HCT116 (cell line): Measurements from ENCODE around the gene TRAK1. TPM values are rescaled to one million over a fixed set of nuclear protein-coding genes. Genes with fewer than 3 reads are reported as not detected.

Experiments used
- ATAC-seq: fragments of 200-7000 bp; cut with Tn5 transposase; 2 replicates; pipeline ENCODE4 v1.9.1; 2020; ENCODE audit warnings: mild to moderate bottlenecking, moderate library complexity
- BruUV-seq: library from RNA; stranded (reverse); fragments of 400-500 nt; replicated peaks from 2 replicates; lab custom pipeline; 2021; lab: Mats Ljungman, UMichigan
- CTCF ChIA-PET: fragments of 300-600 bp; sonication (Branson Sonifier 250); formaldehyde crosslinking; loops from one replicate; lab custom pipeline; 2021; ENCODE audit warnings: antibody characterized with exemption; lab: Charles Lee
- POLR2A ChIA-PET: fragments of 300-600, 350-600 bp; sonication (Branson Sonifier 250); formaldehyde crosslinking; loops from one replicate; lab custom pipeline; 2021; ENCODE audit warnings: antibody characterized with exemption; lab: Charles Lee
- RAD21 ChIA-PET, 2 experiments: fragments of 300-600 bp; sonication (Branson Sonifier 250); formaldehyde crosslinking; loops; one replicate each; lab custom pipeline; 2023; ENCODE audit warnings: low total read pairs in 2 of 2; ENCODE audit not compliant: uncharacterized antibody in 2 of 2, unreplicated experiment in 2 of 2, low non-redundant PET in 1 of 2; lab: Charles Lee
- DNase-seq: peaks from one replicate; pipeline ENCODE4 v3.0.0-alpha.2; 2010; ENCODE audit warnings: low read depth, low spot score
- H2AFZ ChIP-seq: fragments of 200-600 bp; shearing (Covaris generic), sonication (generic); 2 replicates; pipeline ENCODE4 v1.6.1; 2017; ENCODE audit warnings: low read depth, mixed run types, mixed read lengths, antibody characterized with exemption, low read length; ENCODE audit not compliant: poor library complexity, severe bottlenecking
- H3K27ac ChIP-seq: 2 replicates; pipeline ENCODE4 v1.5.1; 2012; ENCODE audit warnings: low read depth, low read length
- H3K27me3 ChIP-seq: fragments of 200-600 bp; sonication (generic); 2 replicates; pipeline ENCODE4 v1.6.1; 2016; ENCODE audit warnings: mixed run types, low read length, mixed read lengths; ENCODE audit not compliant: insufficient read depth
- H3K36me3 ChIP-seq, 2 experiments: fragments of 200-500 bp in 1 of 2; fragments of 200-600 bp in 1 of 2; sonication (Bioruptor generic) in 1 of 2; sonication (generic) in 1 of 2; 2 replicates each; pipeline versions ENCODE4 v1.5.1 to v1.6.1; 2014 to 2016; ENCODE audit warnings: low read length in 2 of 2, inconsistent platforms in 1 of 2, mixed read lengths in 1 of 2, mixed run types in 1 of 2; ENCODE audit not compliant: insufficient read depth in 2 of 2, control insufficient read depth in 1 of 2
- H3K4me1 ChIP-seq, 2 experiments: fragments of 200-600 bp in 1 of 2; sonication (generic) in 1 of 2; 2 replicates each; pipeline versions ENCODE4 v1.5.1 to v1.6.1; 2012 to 2017; ENCODE audit warnings: low read length in 2 of 2, inconsistent platforms in 1 of 2, mild to moderate bottlenecking in 1 of 2, mixed read lengths in 1 of 2, mixed run types in 1 of 2, moderate library complexity in 1 of 2; ENCODE audit not compliant: insufficient read depth in 2 of 2, control insufficient read depth in 1 of 2
- H3K4me2 ChIP-seq: fragments of 200-600 bp; sonication (generic); 2 replicates; pipeline ENCODE4 v1.6.1; 2017; ENCODE audit warnings: mixed run types, low read length, mixed read lengths
- H3K4me3 ChIP-seq, 2 experiments: fragments of 200-600 bp in 1 of 2; sonication (generic) in 1 of 2; replicated peaks in 1 of 2; 2 replicates each; pipeline ENCODE4 v1.5.1; 2011 to 2016; ENCODE audit warnings: low read length in 2 of 2, control low read depth in 1 of 2, low read depth in 1 of 2, mild to moderate bottlenecking in 1 of 2, mixed read lengths in 1 of 2, mixed run types in 1 of 2
- H3K79me2 ChIP-seq: fragments of 200-600 bp; sonication (generic); 2 replicates; pipeline ENCODE4 v1.6.1; 2017; ENCODE audit warnings: mild to moderate bottlenecking, mixed run types, low read length, moderate library complexity, mixed read lengths; ENCODE audit not compliant: insufficient read depth
- H3K9ac ChIP-seq: fragments of 200-600 bp; sonication (generic); 2 replicates; pipeline ENCODE4 v1.6.1; 2016; ENCODE audit warnings: low read length, mixed read lengths
- H3K9me2 ChIP-seq: fragments of 200-600 bp; sonication (generic), shearing (Covaris generic); 2 replicates; pipeline ENCODE4 v1.6.1; 2017; ENCODE audit warnings: mixed run types, mild to moderate bottlenecking, moderate library complexity; ENCODE audit not compliant: insufficient read depth
- H3K9me3 ChIP-seq, 2 experiments: fragments of 200-500 bp in 1 of 2; fragments of 200-600 bp in 1 of 2; sonication (Bioruptor generic) in 1 of 2; sonication (generic) in 1 of 2; 2 replicates each; pipeline ENCODE4 v1.6.1; 2014 to 2017; ENCODE audit warnings: low read length in 2 of 2, mixed read lengths in 2 of 2, inconsistent platforms in 1 of 2, low read depth in 1 of 2, mild to moderate bottlenecking in 1 of 2, mixed run types in 1 of 2, moderate library complexity in 1 of 2; ENCODE audit not compliant: control insufficient read depth in 1 of 2, insufficient read depth in 1 of 2
- H4K20me1 ChIP-seq: fragments of 200-600 bp; sonication (generic), shearing (Covaris generic); 2 replicates; pipeline ENCODE4 v1.6.1; 2017; ENCODE audit warnings: mixed run types, mild to moderate bottlenecking, moderate library complexity; ENCODE audit not compliant: insufficient read depth
- CBX3 ChIP-seq: IDR thresholded peaks from 2 replicates; pipeline ENCODE4 v1.6.1; 2012; ENCODE audit warnings: low read depth
- CEBPB ChIP-seq: IDR thresholded peaks from 2 replicates; pipeline ENCODE4 v1.6.1; 2012; ENCODE audit warnings: low read depth
- CTCF ChIP-seq, 3 experiments: fragments of 200-600 bp in 1 of 3; sonication (generic) in 1 of 3; IDR thresholded peaks in 2 of 3; conservative IDR thresholded peaks in 1 of 3; 2 replicates each; pipeline ENCODE4 v1.5.1; 2012 to 2017; ENCODE audit warnings: low read depth in 2 of 3, low read length in 2 of 3, antibody characterized with exemption in 1 of 3, borderline replicate concordance in 1 of 3, control low read depth in 1 of 3, mild to moderate bottlenecking in 1 of 3, mixed read lengths in 1 of 3, mixed run types in 1 of 3, moderate library complexity in 1 of 3; ENCODE audit not compliant: insufficient read depth in 1 of 3
- EGR1 ChIP-seq: IDR thresholded peaks from 2 replicates; pipeline ENCODE4 v1.6.1; 2012; ENCODE audit warnings: low read depth
- ELF1 ChIP-seq: IDR thresholded peaks from 2 replicates; pipeline ENCODE4 v1.6.1; 2012; ENCODE audit warnings: low read depth, borderline replicate concordance
- EZH2phosphoT487 ChIP-seq: fragments of 200-600 bp; IDR thresholded peaks from 2 replicates; pipeline ENCODE4 v1.6.1; 2018; ENCODE audit warnings: antibody characterized with exemption, borderline replicate concordance
- FOSL1 ChIP-seq: IDR thresholded peaks from 2 replicates; pipeline ENCODE4 v1.6.1; 2012; ENCODE audit warnings: low read depth
- JUND ChIP-seq: IDR thresholded peaks from 2 replicates; pipeline ENCODE4 v1.6.1; 2012
- MAX ChIP-seq: IDR thresholded peaks from 2 replicates; pipeline ENCODE4 v1.6.1; 2012
- POLR2A ChIP-seq: IDR thresholded peaks from 2 replicates; pipeline ENCODE4 v1.7.0; 2011; ENCODE audit warnings: borderline replicate concordance; ENCODE audit not compliant: insufficient read depth, insufficient read length; ENCODE audit errors: extremely low read depth
- POLR2AphosphoS5 ChIP-seq: IDR thresholded peaks from 2 replicates; pipeline ENCODE4 v1.6.1; 2011; ENCODE audit warnings: mild to moderate bottlenecking, low read depth, low read length, moderate library complexity
- SP1 ChIP-seq: IDR thresholded peaks from 2 replicates; pipeline ENCODE4 v1.6.1; 2012; ENCODE audit warnings: low read depth
- TCF7L2 ChIP-seq: IDR thresholded peaks from 2 replicates; pipeline ENCODE4 v1.7.0; 2011; ENCODE audit warnings: borderline replicate concordance, inconsistent platforms; ENCODE audit not compliant: insufficient read depth, insufficient read length; ENCODE audit errors: extremely low read depth
- YY1 ChIP-seq: IDR thresholded peaks from 2 replicates; pipeline ENCODE4 v1.6.1; 2011; ENCODE audit warnings: low read length, low read depth, moderate library complexity, mild to moderate bottlenecking; ENCODE audit not compliant: insufficient replicate concordance; ENCODE audit errors: extremely low read depth
- ZBTB33 ChIP-seq: IDR thresholded peaks from 2 replicates; pipeline ENCODE4 v1.6.1; 2011; ENCODE audit warnings: mild to moderate bottlenecking, low read length, moderate library complexity; ENCODE audit not compliant: insufficient replicate concordance; ENCODE audit errors: extremely low read depth
- ZFX ChIP-seq: fragments of 450-650 bp; IDR thresholded peaks from 2 replicates; pipeline ENCODE4 v1.6.1; 2017
- ZNF274 ChIP-seq: fragments of 200-500 bp; sonication (Bioruptor generic); IDR thresholded peaks from 2 replicates; pipeline ENCODE4 v1.6.1; 2014; ENCODE audit warnings: mild to moderate bottlenecking, low read depth, low read length, inconsistent platforms
- intact Hi-C: fragments of 100-400 bp; cut with micrococcal nuclease; formaldehyde crosslinking; loops from 2 replicates; pipeline ENCODE4 v1.10.0; 2022
- total RNA-seq: library from RNA; stranded (reverse); gene quantifications from one replicate; pipeline ENCODE4 v1.2.1, GENCODE V29; 2021; ENCODE audit not compliant: unreplicated experiment
- TF ChIP-seq, protein P1 (sequence below): IDR thresholded peaks from 2 replicates; pipeline ENCODE4 v1.6.1; 2012; ENCODE audit warnings: low read depth

Gene TRAK1
- total RNA-seq, 1 experiment from 2014 or later, result 25.9 TPM

DNA sequence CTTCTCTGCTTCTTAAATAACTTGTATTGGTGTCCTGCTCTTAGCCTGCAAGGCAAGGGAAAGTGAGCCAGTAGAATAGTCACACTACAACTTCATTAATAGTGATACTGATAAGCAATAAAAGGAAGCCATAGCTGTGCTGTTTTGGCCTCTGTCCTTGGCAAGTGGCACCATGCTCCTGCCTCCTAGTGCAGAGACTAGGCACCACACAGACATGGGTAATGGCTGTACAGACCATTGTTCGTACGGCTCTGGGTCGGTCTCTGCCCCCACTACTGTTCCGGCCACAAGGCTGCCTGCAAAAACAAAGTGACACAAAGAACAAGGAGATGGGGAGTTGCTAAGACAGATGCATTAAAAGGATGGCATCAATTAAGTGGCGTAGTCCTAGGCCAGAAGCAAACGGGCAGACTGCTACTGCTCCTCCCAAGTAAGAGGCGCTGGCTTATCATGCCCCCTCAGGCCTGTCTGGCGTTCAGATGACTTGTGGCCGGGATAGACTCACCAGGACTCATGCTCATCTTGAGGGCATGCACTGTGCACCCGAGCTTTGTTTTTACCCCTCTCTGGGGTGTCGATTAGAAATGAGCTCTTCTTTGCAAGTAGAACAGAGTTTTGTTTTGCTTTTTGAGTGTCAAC lies 75.6 kb downstream of the TRAK1 start:
- intact Hi-C loops, result no loop called here

More for the DNA sequence above, 75.6 kb downstream of the TRAK1 start:
- Histone ChIP-seq H3K9ac (no peak overlapping the region), H3K9me3 (no peaks in the 10 kb centered on the region), H3K27me3 (no peaks in the 10 kb centered on the region), H2AFZ (no peak overlapping the region), H3K36me3 (no peaks in the 10 kb centered on the region), H3K4me1 (no peaks in the 10 kb centered on the region), H3K4me2 (no peak overlapping the region), H3K4me3 (no peak overlapping the region), H4K20me1 (no peaks in the 10 kb centered on the region), H3K79me2 (peaks cover 9% of the 10 kb centered on the region), H3K9me2 (no peaks in the 10 kb centered on the region), H3K27ac (no peak overlapping the region)
- ChIA-PET CTCF (interaction anchor here (2.5 kb wide), 1 partner anchor 25 kb away, joined by 8 read pairs; no protein-coding TSS in a partner anchor), RAD21 (no interaction called here), POLR2A (no interaction called here)
- ATAC-seq (no peak), DNase-seq (no peak)
- BruUV-seq, result no TSS peak
- no peak for TF ChIP-seq TCF7L2
- TF ChIP-seq ZBTB33, result no peak
- TF ChIP-seq ZFX, result no peak
- no peak for TF ChIP-seq MAX
- TF ChIP-seq CEBPB, result no peak
- no peak for TF ChIP-seq EZH2phosphoT487
- TF ChIP-seq POLR2AphosphoS5, result no peak
- no peak for TF ChIP-seq EGR1
- no peak for TF ChIP-seq JUND
- TF ChIP-seq ZNF274, result no peak
- TF ChIP-seq POLR2A, result no peak
- no peak for TF ChIP-seq CBX3
- TF ChIP-seq SP1, result no peak
- TF ChIP-seq CTCF (IDR thresholded peaks at IDR 0.05 in 2 of 3, conservative IDR thresholded peaks at IDR 0.05 in 1 of 3; ENCODE audit: borderline replicate concordance in 1 of 3, insufficient read depth in 1 of 3, low read depth in 2 of 3, low read length in 2 of 3), result no peak
- TF ChIP-seq, protein P1, sequence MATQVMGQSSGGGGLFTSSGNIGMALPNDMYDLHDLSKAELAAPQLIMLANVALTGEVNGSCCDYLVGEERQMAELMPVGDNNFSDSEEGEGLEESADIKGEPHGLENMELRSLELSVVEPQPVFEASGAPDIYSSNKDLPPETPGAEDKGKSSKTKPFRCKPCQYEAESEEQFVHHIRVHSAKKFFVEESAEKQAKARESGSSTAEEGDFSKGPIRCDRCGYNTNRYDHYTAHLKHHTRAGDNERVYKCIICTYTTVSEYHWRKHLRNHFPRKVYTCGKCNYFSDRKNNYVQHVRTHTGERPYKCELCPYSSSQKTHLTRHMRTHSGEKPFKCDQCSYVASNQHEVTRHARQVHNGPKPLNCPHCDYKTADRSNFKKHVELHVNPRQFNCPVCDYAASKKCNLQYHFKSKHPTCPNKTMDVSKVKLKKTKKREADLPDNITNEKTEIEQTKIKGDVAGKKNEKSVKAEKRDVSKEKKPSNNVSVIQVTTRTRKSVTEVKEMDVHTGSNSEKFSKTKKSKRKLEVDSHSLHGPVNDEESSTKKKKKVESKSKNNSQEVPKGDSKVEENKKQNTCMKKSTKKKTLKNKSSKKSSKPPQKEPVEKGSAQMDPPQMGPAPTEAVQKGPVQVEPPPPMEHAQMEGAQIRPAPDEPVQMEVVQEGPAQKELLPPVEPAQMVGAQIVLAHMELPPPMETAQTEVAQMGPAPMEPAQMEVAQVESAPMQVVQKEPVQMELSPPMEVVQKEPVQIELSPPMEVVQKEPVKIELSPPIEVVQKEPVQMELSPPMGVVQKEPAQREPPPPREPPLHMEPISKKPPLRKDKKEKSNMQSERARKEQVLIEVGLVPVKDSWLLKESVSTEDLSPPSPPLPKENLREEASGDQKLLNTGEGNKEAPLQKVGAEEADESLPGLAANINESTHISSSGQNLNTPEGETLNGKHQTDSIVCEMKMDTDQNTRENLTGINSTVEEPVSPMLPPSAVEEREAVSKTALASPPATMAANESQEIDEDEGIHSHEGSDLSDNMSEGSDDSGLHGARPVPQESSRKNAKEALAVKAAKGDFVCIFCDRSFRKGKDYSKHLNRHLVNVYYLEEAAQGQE, result no peak
- no peak for TF ChIP-seq FOSL1
- TF ChIP-seq ELF1, result no peak
- TF ChIP-seq YY1, result no peak
